Body of pancreas (tissue), 4 donors: ENCODE data around the gene RASD2.

ENCODE experiments used
- POLR2A ChIP-seq, 3 donors: fragments of 450-650 bp; IDR thresholded peaks; one replicate each; pipeline ENCODE4 v1.6.1; 2016; ENCODE audit warnings: antibody characterized with exemption in 3 of 3, mild to moderate bottlenecking in 2 of 3
- TF ChIP-seq, protein P1 (sequence below), 7 experiments: fragments of 450-650 bp in 4 of 7; fragments of 200-600 bp in 3 of 7; sonication (generic) in 3 of 7; IDR thresholded peaks; one replicate each; pipeline ENCODE4 v1.5.1; 2016 to 2019; ENCODE audit warnings: antibody characterized with exemption in 7 of 7

DNA sequence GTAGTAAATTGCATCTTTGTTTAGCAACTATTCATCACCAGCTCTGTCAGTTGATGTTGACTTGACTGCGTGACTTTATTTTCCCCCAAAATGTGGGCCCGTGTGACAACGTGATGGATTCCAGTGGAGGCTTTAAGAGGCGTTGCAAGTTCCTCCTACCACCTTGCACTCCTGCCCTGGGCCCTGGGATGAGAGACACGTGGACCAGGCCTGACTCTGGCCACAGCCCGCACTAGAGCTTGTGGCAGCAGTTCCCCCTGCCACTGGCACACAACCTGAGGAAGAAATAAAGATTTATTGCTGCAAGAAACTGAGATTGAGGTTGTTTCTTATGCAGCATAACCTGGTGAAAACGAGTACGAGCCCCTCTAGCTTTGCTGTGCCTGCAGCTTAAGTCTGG lies 31.9 kb downstream of the RASD2 start:
- TF ChIP-seq, protein P1, sequence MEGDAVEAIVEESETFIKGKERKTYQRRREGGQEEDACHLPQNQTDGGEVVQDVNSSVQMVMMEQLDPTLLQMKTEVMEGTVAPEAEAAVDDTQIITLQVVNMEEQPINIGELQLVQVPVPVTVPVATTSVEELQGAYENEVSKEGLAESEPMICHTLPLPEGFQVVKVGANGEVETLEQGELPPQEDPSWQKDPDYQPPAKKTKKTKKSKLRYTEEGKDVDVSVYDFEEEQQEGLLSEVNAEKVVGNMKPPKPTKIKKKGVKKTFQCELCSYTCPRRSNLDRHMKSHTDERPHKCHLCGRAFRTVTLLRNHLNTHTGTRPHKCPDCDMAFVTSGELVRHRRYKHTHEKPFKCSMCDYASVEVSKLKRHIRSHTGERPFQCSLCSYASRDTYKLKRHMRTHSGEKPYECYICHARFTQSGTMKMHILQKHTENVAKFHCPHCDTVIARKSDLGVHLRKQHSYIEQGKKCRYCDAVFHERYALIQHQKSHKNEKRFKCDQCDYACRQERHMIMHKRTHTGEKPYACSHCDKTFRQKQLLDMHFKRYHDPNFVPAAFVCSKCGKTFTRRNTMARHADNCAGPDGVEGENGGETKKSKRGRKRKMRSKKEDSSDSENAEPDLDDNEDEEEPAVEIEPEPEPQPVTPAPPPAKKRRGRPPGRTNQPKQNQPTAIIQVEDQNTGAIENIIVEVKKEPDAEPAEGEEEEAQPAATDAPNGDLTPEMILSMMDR (IDR thresholded peaks at IDR 0.05), result no peak
- no peak for TF ChIP-seq POLR2A (IDR thresholded peaks at IDR 0.05)
